Hepatocyte (in vitro differentiated cells): ENCODE data around the gene FASTK.

Source experiments
- CTCF ChIP-seq: fragments of 200-600 bp; sonication (generic); IDR thresholded peaks from 2 replicates; pipeline ENCODE4 v1.5.1; 2016; ENCODE audit warnings: antibody characterized with exemption, mild to moderate bottlenecking; ENCODE audit not compliant: poor library complexity
- EZH2 ChIP-seq: fragments of 200-600 bp; sonication (generic); IDR thresholded peaks from 2 replicates; pipeline ENCODE4 v1.6.1; 2016; ENCODE audit warnings: antibody characterized with exemption, mild to moderate bottlenecking, borderline replicate concordance
- EZH2phosphoT487 ChIP-seq: fragments of 200-600 bp; sonication (generic); IDR thresholded peaks from one replicate; pipeline ENCODE4 v1.6.1; 2018; ENCODE audit warnings: antibody characterized with exemption, mild to moderate bottlenecking, low read depth, moderate library complexity; ENCODE audit not compliant: unreplicated experiment, severe bottlenecking

GRCh38 chr7:151057989-151058780 is 22.4 kb downstream of the FASTK start:
- no peak for TF ChIP-seq CTCF
- TF ChIP-seq EZH2, result no peak
- no peak for TF ChIP-seq EZH2phosphoT487
